Pancreas (tissue), 10 donors: ENCODE data around the gene PYGO1. TPM values are rescaled to one million over a fixed set of nuclear protein-coding genes. Genes with fewer than 3 reads are reported as not detected.

Source experiments
- ATAC-seq, 4 donors: fragments of 200-7000 bp; cut with Tn5 transposase; one replicate each; pipeline versions ENCODE4 v1.8.0 to v1.9.1; 2020; ENCODE audit warnings: mild to moderate bottlenecking in 4 of 4, moderate library complexity in 4 of 4
- DNase-seq, 6 donors: peaks; one replicate each; pipeline ENCODE4 v3.0.0-alpha.2; 2020
- FAIRE-seq: peaks from 2 replicates; lab custom pipeline; 2012; peaks lifted over from hg19 to GRCh38; lab: Jason Lieb, UNC
- H3K27ac ChIP-seq, 4 donors: fragments of 200-600 bp; sonication (generic); 1 replicate in 3 of 4; 2 replicates in 1 of 4; pipeline versions ENCODE4 v1.5.0 to v1.8.0; 2020
- H3K27me3 ChIP-seq, 4 donors: fragments of 200-600 bp; one replicate each; pipeline ENCODE4 v1.8.0; 2021
- H3K36me3 ChIP-seq, 3 donors: fragments of 200-600 bp; sonication (generic) in 1 of 3; one replicate each; pipeline versions ENCODE4 v1.5.0 to v1.8.0; 2020 to 2021
- H3K4me1 ChIP-seq, 3 donors: fragments of 200-600 bp; one replicate each; pipeline ENCODE4 v1.8.0; 2021
- H3K4me3 ChIP-seq, 4 donors: fragments of 200-600 bp; sonication (generic) in 2 of 4; one replicate each; pipeline versions ENCODE4 v1.5.0 to v1.8.0; 2020 to 2021
- H3K9me3 ChIP-seq, 4 donors: fragments of 200-600 bp; one replicate each; pipeline ENCODE4 v1.8.0; 2021
- WGBS, 2 donors: extraction: QIAGEN DNeasy Blood & Tissue Kit; methylation state at CpG; one replicate each; pipeline ENCODE4 v1.1.7; 2013; 5-methylcytosine and 5-hydroxymethylcytosine counted together
- intact Hi-C, 3 donors: fragments of 100-400 bp; cut with DNase I; formaldehyde crosslinking; loops; one replicate each; pipeline versions ENCODE4 v1.11.1 to v1.14.2; 2022
- polyA plus RNA-seq, 2 donors: library from polyadenylated mRNA; stranded (reverse); fragments of 200-250 nt; gene quantifications; one replicate each; pipeline ENCODE4 v1.2.3, GENCODE V29; 2013
- total RNA-seq, 6 donors: library from RNA; stranded (reverse); fragmentation: NEBNext Ultra II Directional in 4 of 6; extraction: Animal tissue kit (Norgen Biotek cat#: 25700) in 4 of 6; gene quantifications; one replicate each; pipeline versions ENCODE4 v1.2.1 to v1.2.4, GENCODE V29; 2021 to 2023
- TF ChIP-seq, protein P1 (sequence below), 4 donors: fragments of 200-600 bp; sonication (generic) in 3 of 4; IDR thresholded peaks; one replicate each; pipeline versions ENCODE4 v1.5.0 to v1.8.0; 2021; ENCODE audit warnings: antibody characterized with exemption in 4 of 4
- donor health status: healthy with polysubstance abuse.
- donor health status: DM: no; HTN: no; CAD: no; lungs with moderate emphysema.
- donor health status: DM: no; HTN: no; CAD: no.
- donor health status: control.
- donor health status: control.
- donor health status: Bipolar disorder and iron deficiency.
- donor health status: DM: yes; HTN: yes; CAD: no.
- donor health status: DM: no; HTN: no; CAD: no.
- donor health status: DM: no; HTN: no; CAD: no.
- donor health status: DM: yes; HTN: yes; CAD: no.

Gene PYGO1
- total and polyA plus RNA-seq, 8 donors, result 0.34 to 2.3 (median 2.0) TPM

DNA sequence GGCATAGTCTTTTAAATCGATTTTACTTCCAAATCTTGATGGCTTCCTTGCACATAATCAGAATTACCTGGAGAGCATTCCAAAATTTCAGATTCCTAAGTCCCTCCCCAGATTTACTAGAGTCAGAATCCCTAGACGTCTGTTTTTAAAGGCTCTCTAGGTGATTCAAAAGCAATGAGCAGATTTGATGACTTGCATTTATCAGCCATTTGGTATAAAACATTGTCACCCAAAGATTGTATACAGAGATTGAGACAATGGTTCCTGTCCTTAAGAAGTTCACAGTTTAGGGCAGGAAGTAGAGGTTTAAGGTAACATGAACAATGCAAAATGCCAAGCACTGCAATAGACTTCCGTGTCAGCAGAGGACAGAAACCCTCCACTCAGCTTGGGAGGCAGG lies 2.6 kb upstream of the PYGO1 start:
- no peak for DNase-seq
- WGBS, 2 donors, result 66 to 71% methylated on average over 3 of the region's 3 CpGs
- Histone ChIP-seq H3K27ac (no peak overlapping the region), H3K36me3 (no peaks in the 10 kb centered on the region), H3K27me3 (no peaks in the 10 kb centered on the region), H3K9me3 (no peaks in the 10 kb centered on the region), H3K4me3 (no peak overlapping the region), H3K4me1 (no peaks in the 10 kb centered on the region)
- no peak for FAIRE-seq
- intact Hi-C loops, result no loop called here
- no peak for ATAC-seq
- TF ChIP-seq, protein P1, sequence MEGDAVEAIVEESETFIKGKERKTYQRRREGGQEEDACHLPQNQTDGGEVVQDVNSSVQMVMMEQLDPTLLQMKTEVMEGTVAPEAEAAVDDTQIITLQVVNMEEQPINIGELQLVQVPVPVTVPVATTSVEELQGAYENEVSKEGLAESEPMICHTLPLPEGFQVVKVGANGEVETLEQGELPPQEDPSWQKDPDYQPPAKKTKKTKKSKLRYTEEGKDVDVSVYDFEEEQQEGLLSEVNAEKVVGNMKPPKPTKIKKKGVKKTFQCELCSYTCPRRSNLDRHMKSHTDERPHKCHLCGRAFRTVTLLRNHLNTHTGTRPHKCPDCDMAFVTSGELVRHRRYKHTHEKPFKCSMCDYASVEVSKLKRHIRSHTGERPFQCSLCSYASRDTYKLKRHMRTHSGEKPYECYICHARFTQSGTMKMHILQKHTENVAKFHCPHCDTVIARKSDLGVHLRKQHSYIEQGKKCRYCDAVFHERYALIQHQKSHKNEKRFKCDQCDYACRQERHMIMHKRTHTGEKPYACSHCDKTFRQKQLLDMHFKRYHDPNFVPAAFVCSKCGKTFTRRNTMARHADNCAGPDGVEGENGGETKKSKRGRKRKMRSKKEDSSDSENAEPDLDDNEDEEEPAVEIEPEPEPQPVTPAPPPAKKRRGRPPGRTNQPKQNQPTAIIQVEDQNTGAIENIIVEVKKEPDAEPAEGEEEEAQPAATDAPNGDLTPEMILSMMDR (IDR thresholded peaks at IDR 0.05), result no peak

DNA sequence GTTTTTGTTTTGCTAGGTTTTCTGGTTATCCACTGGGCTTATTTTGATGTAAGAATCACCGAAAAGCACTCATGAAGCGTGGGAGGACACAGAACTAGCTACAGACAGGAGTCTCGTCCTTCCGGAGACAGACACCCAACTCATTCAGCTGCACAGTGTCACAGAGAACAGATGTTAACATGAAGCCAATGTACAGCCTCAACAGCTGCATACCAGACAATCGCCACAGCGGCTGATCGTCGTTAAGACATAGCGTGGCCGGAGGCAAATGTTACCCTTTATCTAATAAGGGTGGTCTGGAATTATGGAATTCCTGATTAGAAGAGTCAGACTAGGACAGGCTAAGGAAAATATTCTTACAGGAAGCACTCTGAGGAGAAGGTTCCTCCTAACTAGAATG lies 1.1 kb upstream of the PYGO1 start:
- no peak overlapping the region for H3K4me3 ChIP-seq
- TF ChIP-seq, protein P1 (IDR thresholded peaks at IDR 0.05), result no peak
- FAIRE-seq, result no peak

DNA sequence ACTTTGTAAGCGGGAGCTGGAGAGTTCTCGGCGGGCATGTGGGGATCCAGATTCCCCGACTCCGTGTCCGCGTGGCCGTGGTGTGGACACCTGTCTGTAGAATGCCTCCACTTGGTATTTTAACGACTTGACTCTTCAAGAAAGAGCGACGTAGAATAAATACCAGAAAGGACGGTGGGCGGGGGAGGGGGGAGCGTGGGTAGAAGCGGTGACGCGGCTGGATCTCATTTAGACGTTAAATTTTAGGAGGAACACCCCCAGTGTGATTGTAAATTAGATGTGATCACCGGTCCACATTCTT lies 620 bp upstream of the PYGO1 start:
- Histone ChIP-seq H3K4me3 (peak overlapping the region in 3 of 4 donors; percentile 27 to 65 (median 57)), H3K27me3 (no peaks in the 10 kb centered on the region), H3K9me3 (no peaks in the 10 kb centered on the region), H3K27ac (no peak overlapping the region), H3K4me1 (no peaks in the 10 kb centered on the region), H3K36me3 (no peaks in the 10 kb centered on the region)
- WGBS, 2 donors, result 12 to 16% methylated on average over 19 of the region's 19 CpGs
- DNase-seq (peak in 1 of 6 donors; percentile 2), FAIRE-seq (no peak), ATAC-seq (no peak)
- intact Hi-C loops, result no loop called here
- TF ChIP-seq, protein P1 (IDR thresholded peaks at IDR 0.05), result no peak

More for the DNA sequence above, 1.1 kb upstream of the PYGO1 start:
- DNase-seq, result no peak
- no peaks in the 10 kb centered on the region for H3K36me3 ChIP-seq
- no peak for ATAC-seq
- no peak overlapping the region for H3K27ac ChIP-seq
- intact Hi-C loops, result no loop called here
- H3K9me3 ChIP-seq, result no peaks in the 10 kb centered on the region
- no peaks in the 10 kb centered on the region for H3K4me1 ChIP-seq
- 92 to 94% methylated on average over 10 of the region's 10 CpGs for whole genome bisulfite sequencing, 2 donors
- H3K27me3 ChIP-seq, result no peaks in the 10 kb centered on the region

DNA sequence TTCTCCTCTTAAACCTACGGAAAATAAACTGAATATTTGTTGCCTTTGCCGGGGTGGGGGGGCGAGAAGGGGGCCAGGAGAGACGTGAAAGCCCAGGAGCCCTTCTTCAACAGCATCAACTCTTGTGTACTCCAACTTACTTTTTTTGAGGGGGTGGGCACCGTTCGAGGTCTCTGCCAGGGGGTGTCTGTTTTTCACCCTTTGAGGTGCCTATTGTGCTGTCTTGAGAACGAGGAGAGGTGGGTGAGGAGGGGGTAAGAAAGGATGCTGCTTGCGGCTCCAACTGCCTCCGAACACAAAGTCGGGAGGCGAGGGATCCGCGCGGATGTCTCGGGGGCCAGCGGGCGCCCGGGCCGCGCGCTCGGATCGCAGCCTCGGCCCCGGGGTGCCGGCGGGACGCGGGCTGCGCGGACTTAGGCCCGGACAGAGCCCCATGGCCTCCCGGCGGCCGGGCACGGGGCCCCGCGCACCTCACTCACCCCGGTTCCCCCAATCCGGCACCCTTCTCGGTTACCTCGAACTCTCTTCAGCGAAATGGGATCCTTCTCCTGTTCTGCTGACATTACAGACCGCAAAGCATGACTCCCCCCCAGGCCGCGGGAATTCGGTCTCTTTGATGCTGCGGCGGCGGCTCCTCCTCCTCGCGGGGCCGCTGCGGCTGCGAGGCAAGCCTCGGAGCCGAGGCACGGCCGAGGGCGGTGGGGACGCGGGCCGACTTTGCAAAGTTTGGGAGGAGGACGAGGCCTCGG lies 650 bp downstream of the PYGO1 start:
- no peaks in the 10 kb centered on the region for H3K36me3 ChIP-seq
- no peaks in the 10 kb centered on the region for H3K27me3 ChIP-seq
- FAIRE-seq, result no peak
- H3K4me3 ChIP-seq, result peak overlapping the region; percentile 53 to 65 (median 58)
- WGBS, 2 donors, result 5 to 7% methylated on average over 59 to 65 of the region's 65 CpGs
- H3K9me3 ChIP-seq, result no peaks in the 10 kb centered on the region
- H3K4me1 ChIP-seq, result no peaks in the 10 kb centered on the region
- no peak overlapping the region for H3K27ac ChIP-seq
- peak in 3 of 6 donors; percentile 29 to 48 (median 38) for DNase-seq
- TF ChIP-seq, protein P1 (IDR thresholded peaks at IDR 0.05), result no peak
- intact Hi-C loops, result no loop called here
- ATAC-seq, result peak; percentile 55 to 71 (median 63)

DNA sequence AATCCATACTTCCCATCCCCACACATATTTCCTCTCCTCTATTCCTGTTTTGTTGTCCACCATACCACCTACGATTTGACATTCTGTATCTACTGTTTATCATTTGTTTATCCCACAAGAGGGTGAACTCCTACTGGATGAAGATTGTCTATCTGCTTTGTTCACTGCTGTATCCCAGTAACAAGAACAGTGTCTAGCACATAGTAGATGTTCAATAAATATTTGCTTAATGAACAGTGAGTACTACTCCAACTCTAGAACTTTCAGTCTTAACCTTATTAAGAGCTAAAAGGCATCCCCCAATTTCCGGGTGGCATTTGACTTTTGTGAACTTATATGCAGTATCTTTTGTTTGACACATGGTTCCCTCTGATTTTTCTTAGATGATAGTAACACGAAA lies 1.3 kb downstream of the PYGO1 start:
- FAIRE-seq (no peak), DNase-seq (no peak), ATAC-seq (no peak)
- H3K27me3 ChIP-seq, result no peaks in the 10 kb centered on the region
- no peak overlapping the region for H3K4me3 ChIP-seq
- H3K27ac ChIP-seq, result no peak overlapping the region
- intact Hi-C loops, result no loop called here
- WGBS, 2 donors, result 69 to 74% methylated on average over 3 of the region's 3 CpGs
- H3K9me3 ChIP-seq, result no peaks in the 10 kb centered on the region
- no peaks in the 10 kb centered on the region for H3K36me3 ChIP-seq
- TF ChIP-seq, protein P1 (IDR thresholded peaks at IDR 0.05), result no peak
- no peaks in the 10 kb centered on the region for H3K4me1 ChIP-seq
